Midbrain (tissue), 1 donor: Measurements from ENCODE around the gene MAGI2.
A peak's percentile ranks its signal among the peaks of the same experiment; 100 is the strongest.

Source experiments
- DNase-seq: peaks from one replicate; lab custom pipeline; 2025; lab: John Stamatoyannopoulos, UW

Gene MAGI2

DNA sequence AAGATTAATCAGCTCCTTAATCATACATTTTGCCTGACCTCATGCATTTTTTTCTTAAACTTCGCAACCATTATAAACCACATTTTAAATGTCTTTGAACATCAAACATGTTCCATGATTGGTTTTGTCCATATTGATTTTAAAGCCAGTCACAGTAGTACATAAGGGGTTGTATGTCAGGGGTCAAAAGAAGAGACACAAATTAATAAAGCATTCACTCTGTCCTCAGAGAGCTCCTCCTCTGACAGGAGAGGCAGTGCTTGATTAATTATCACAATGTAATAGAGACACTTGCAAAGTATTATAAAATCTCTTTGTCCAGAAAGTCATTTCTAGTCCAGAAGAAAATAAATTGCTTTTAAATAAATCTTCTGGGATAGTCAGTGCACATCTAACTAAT is 195.5 kb downstream of the MAGI2 start:
- DNase-seq = no peak

GRCh38 chr7:79245623-79246249 is 207.7 kb downstream of the MAGI2 start:
- DNase-seq = no peak

GRCh38 chr7:79244482-79244881 is 209.0 kb downstream of the MAGI2 start:
- DNase-seq = no peak

DNA sequence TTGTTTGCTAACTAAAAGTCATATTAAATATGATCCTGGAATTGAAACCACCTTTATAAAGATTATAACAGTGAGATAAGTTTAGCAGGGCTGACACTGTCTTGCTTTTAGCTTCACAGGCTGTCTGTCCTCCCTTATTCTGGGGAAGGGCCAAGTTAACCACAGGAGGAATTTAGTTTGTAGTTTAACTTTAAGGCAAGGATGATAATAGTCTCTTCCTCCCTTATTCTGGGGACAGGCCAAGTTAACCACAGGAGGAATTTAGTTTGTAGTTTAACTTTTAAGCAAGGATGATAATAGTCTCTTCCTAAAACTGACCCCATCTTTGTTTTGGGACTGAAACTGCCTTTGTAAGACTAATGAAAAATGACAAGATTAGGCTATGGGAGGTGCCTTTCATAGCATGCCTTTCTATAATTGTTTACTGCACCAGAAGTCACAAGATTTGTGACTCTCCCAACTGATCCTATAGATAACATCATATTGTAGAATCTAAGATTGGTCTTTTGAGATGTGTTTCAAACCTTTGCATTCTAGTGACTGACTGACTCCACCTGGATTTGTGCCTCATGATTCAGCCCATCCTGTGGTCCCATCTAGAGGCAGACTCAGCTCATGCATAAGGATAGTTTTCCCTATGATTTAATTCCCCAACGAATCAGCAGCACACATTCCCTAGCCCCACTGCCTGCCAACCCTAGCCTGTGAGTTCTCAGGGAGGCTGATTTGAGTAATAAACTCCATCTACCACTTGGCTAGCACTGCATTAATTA is 212.0 kb downstream of the MAGI2 start:
- no peak for DNase-seq

DNA sequence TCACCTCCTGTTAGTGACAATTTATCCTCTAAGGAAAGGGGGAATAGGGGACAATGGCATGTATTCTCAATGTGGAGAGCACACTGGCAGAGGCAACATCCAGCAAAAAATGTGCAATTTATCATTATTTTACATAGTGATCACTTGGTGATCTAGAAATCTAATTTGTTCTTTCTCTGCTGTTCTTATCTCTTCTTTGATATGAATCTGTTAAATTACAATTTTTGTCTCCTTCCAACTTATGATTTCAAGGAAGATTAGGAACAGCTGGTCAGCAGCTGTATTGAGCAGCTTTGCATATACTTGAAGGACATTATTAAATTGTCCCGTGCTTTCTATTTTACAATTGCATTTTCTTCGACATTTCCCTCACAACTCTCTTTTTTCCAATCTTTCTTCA is 213.1 kb downstream of the MAGI2 start:
- no peak for DNase-seq

DNA sequence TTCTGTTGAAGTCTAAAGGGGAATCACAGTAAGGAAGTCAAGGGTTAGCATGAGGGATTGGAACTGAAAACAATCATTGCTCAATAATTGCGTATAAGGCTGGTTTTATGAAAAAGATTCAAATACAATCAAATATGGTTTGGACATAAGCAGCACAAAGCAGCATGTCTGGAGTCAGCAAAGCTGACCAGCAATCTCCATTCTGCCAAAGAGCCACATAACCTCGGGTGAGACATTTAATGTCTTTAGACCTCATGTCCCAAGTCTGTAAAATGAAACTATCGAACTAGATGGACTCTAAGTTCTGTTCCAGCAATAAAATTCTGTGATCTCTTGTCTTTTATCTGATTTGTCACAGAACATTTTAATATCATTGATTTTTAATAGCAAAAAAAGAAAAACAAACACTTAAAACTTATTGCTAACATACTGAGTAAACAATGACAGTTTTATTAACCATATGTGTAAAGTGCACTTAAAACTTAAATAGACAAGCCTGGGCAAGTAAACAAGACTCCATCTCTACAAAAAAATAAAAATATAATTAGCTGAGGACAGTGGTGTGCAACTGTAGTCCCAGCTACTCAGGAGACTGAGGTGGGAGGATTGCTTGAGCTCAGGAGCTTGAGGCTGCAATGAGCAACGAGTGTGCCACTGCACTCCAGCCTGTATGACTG is 217.0 kb downstream of the MAGI2 start:
- no peak for DNase-seq

DNA sequence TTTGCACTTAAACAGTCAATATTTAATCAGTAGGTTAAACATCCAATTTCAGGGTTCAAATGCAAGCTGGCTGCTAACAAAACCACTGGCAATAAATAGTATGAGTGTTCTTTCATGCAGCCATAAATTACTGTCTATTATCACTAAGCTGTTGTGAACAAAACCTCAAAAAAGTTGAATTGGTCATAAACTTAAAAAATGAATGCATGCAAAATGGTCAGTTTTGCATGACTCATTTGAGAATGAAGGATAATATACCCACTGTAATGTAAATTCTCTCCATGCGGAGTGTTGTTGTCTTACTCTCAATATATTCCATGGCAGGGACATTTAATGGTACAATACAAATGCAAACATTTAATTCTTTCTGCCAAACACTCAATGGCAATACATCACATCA is 226.4 kb downstream of the MAGI2 start:
- no peak for DNase-seq

- no peak for DNase-seq
Observed at GRCh38 chr7:79221211-79221610, 232.3 kb downstream of the MAGI2 start.

- DNase-seq = no peak
Observed at GRCh38 chr7:79217976-79218626, 235.4 kb downstream of the MAGI2 start.

- no peak for DNase-seq
Observed at GRCh38 chr7:79217468-79217867, 236.0 kb downstream of the MAGI2 start.

DNA sequence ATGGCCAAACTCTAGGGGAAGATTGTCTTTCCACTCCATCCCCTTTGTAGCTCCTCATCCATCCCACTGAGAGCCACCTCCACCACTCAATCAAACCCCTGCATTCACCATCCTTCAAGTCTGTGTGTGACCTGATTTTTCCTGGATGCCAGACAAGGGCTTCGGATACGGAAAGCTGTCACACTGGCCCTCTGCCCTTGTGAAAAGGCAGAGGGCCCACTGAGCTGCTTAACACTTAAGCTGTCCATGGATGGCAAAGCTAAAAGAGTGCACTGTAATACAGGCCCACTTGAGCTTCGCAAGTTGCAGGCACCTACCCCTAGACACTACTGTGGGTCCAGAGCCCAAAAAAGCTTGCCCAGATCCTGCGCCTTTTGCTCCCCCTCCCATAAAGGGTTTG is 237.2 kb downstream of the MAGI2 start:
- no peak for DNase-seq

DNA sequence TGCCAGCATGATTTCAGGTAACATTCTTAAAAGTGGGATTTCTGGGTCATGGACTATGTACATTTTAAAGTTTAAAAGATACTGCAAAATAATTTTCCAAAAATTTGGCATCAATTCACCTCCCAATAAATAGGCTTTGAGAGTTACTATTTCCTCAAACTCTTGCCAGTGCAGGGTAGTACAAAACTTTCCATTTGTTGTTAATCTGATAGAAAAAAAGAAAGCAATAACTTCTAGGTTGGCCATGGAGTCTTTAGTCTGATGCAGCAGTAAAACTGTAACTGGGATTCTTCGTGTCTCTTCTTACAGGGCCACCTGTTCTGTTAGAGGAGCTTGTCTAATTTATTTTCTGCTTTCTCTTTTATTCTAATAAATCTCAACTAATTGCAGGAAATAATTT is 241.1 kb downstream of the MAGI2 start:
- DNase-seq = no peak

DNA sequence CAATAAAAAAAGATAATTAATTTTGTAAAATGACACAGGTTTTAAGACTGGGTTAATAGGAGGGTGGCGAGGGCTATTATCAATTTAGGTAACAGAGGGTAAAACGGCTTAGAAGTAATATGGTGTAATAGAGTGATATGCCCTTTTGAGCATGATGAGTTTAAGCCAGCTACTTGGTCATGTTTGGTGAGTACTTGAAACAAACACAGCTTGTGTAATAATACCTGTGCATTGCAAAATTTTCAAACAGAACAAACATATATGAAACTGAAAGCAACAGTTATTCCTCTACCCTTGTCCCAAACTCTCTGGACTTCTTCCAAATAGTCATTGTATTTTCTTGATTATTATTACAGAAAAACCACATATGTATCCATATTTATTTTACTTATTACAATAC is 241.7 kb downstream of the MAGI2 start:
- no peak for DNase-seq

DNA sequence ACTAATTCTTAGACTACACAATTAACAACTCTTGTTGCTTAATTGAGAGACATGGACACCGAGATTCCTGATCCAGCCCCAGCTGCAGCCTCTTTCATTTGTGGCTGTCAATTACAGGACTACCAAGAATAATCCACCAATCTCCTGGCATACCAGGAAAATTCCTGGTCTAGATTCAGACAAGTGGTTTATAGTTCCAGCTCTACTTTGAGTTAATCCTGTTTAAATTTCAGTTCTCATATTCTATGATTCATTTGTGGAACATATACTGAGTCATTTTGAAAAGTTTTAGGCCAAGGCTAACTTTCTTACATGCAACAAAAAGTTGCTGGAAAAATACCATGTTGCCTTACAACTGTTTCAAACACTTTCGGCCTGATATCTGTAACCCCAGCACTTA is 253.5 kb downstream of the MAGI2 start:
- no peak for DNase-seq

DNA sequence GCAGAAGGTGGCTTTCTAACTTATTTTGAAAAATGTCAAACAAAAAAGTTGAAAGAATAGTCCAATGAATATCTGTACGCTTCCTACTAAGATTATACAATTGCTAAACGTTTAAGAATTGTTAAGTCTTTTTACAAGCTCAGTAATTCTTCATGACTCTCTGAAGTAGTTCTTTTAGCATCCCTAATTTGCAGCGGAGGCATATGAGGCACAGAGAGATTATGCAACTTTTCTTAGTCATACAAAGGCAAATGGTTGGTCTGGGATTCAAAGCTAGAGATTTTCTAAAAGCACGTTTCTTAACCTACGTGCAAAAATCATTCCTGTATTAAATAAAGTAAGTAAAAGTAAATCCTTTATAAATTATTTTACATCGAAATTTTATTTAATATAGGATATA is 254.2 kb downstream of the MAGI2 start:
- DNase-seq = no peak

DNA sequence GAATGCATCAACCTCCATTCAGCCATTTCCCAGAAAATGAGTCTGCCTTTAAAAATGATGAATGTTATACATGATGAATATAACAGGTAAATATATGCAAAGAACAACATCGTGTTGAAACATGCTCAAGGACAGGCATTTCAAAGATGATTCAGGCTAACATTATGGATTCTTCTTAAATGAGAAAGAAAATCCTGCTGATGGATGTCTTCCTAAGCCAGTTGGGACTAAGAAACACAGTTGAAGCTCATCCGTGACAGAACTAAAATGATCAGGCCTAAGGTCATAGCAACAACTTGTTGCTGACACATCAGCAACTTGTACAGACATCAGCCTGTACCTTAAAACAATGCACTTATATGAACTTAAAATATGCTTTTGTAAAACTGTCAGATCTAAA is 267.9 kb downstream of the MAGI2 start:
- DNase-seq = no peak

DNA sequence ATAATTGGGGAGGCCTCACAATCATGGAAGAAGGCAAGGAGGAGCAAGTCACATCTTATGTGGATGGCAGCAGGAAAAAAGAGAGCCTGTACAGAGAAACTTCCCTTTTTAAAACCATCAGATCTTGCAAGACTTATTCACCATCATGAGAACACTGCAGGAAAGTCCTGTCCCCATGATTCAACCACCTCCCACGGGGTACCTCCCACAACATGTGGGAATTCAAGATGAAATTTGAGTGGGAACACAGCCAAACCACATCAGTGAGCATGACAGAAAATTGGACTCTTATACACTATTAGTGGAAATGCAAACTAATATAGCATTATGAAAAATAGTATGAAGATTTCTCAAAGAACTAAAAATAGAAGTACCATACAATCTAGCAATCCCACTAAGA is 271.2 kb downstream of the MAGI2 start:
- no peak for DNase-seq

DNA sequence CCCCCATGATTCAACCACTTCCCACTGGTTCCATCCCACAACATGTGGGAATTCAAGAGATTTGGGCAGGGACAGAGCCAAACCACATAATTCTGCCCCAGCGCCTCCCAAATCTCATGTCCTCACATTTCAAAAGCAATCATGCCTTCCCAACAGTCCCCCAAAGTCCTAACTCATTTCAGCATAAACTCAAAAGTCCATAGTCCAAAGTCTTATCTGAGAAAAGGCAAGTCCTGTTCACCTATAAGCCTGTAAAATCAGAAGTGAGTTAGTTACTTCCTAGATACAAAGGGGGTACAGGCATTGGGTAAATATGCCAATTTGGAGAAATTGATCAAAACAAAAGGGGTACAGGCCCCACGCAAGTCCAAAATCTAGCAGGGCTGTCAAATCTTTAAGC is 272.9 kb downstream of the MAGI2 start:
- no peak for DNase-seq

GRCh38 chr7:79176859-79177477 is 276.5 kb downstream of the MAGI2 start:
- peak; percentile 69 for DNase-seq

- DNase-seq = no peak
Observed at GRCh38 chr7:79175374-79175773, 278.1 kb downstream of the MAGI2 start.

DNA sequence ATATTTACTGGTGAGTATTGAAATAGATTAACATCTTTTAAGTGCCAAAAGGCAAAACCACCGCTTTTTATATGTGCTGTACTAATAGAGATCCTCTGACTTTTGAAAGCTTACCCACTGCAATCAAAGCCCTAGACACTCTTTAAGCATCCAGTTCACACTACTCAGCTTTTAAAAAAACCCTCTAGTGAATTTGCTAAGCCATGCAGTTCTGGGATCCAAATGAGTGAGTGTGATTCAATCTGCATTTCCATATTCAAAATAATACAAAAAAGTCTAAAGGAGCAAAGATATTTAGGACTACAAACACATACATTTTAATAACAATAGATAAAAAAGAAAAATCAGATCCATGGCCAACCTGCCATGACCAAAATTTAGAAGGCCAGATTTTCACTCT is 288.2 kb downstream of the MAGI2 start:
- DNase-seq = no peak

GRCh38 chr7:79159040-79159664 is 294.3 kb downstream of the MAGI2 start:
- DNase-seq = no peak
